Neutrophil (primary cell): ENCODE results near the gene NCAPD3.
A peak's percentile ranks its signal among the peaks of the same experiment; 100 is the strongest.
"Not testable (repeated sequence)": the region's sequence is repeated elsewhere in the genome, so short reads cannot be mapped to it uniquely, and the experiment has no call there.

Experiments
- H3K27ac ChIP-seq: fragments of 200-600 bp; sonication (generic); 2 replicates; pipeline ENCODE4 v1.5.1; 2016; ENCODE audit warnings: mild to moderate bottlenecking, moderate library complexity
- H3K27me3 ChIP-seq: fragments of 200-600 bp; sonication (generic); 2 replicates; pipeline ENCODE4 v1.6.0; 2016; ENCODE audit warnings: mild to moderate bottlenecking
- H3K36me3 ChIP-seq: fragments of 200-600 bp; sonication (generic); 2 replicates; pipeline ENCODE4 v1.5.1; 2017
- H3K4me1 ChIP-seq, 2 experiments: fragments of 200-600 bp in 1 of 2; sonication (generic) in 1 of 2; 1 replicate in 1 of 2; 2 replicates in 1 of 2; pipeline versions ENCODE4 v1.5.1 to v1.6.1; 2013 to 2016; ENCODE audit warnings: low read depth in 1 of 2, low read length in 1 of 2, mild to moderate bottlenecking in 1 of 2, moderate library complexity in 1 of 2; ENCODE audit not compliant: control insufficient read depth in 1 of 2, insufficient read depth in 1 of 2
- H3K4me3 ChIP-seq, 2 experiments: fragments of 200-600 bp in 1 of 2; sonication (generic) in 1 of 2; 1 replicate in 1 of 2; 2 replicates in 1 of 2; pipeline ENCODE4 v1.5.1; 2013 to 2016; ENCODE audit warnings: low read depth in 1 of 2, low read length in 1 of 2, mild to moderate bottlenecking in 1 of 2, moderate library complexity in 1 of 2
- H3K9me3 ChIP-seq: fragments of 200-600 bp; sonication (generic); 2 replicates; pipeline ENCODE4 v1.5.1; 2016
- CTCF ChIP-seq: fragments of 200-600 bp; sonication (generic); IDR thresholded peaks from 2 replicates; pipeline ENCODE4 v1.5.1; 2016; ENCODE audit warnings: antibody characterized with exemption

The NCAPD3 gene

GRCh38 chr11:134261626-134262488 is 38.1 kb upstream of the NCAPD3 start:
- H3K4me1 ChIP-seq = peaks cover 13 to 21% of the 10 kb centered on the region in 2 experiments
- no peak overlapping the region for H3K27ac ChIP-seq
- no peak overlapping the region for H3K4me3 ChIP-seq
- peak; percentile 15 for TF ChIP-seq CTCF
- no peaks in the 10 kb centered on the region for H3K9me3 ChIP-seq
- no peaks in the 10 kb centered on the region for H3K27me3 ChIP-seq
- H3K36me3 ChIP-seq = peaks cover 80% of the 10 kb centered on the region

GRCh38 chr11:134260983-134261382 is 37.2 kb upstream of the NCAPD3 start:
- H3K36me3 ChIP-seq = peaks cover 84% of the 10 kb centered on the region
- no peak for TF ChIP-seq CTCF
- H3K4me1 ChIP-seq = peaks cover 16 to 21% of the 10 kb centered on the region in 2 experiments
- H3K27me3 ChIP-seq = no peaks in the 10 kb centered on the region
- H3K4me3 ChIP-seq = no peak overlapping the region
- no peak overlapping the region for H3K27ac ChIP-seq
- no peaks in the 10 kb centered on the region for H3K9me3 ChIP-seq

GRCh38 chr11:134260503-134260902 is 36.7 kb upstream of the NCAPD3 start:
- H3K9me3 ChIP-seq = no peaks in the 10 kb centered on the region
- peaks cover 84% of the 10 kb centered on the region for H3K36me3 ChIP-seq
- no peak overlapping the region for H3K27ac ChIP-seq
- no peaks in the 10 kb centered on the region for H3K27me3 ChIP-seq
- no peak for TF ChIP-seq CTCF
- H3K4me1 ChIP-seq = peaks cover 21% of the 10 kb centered on the region in 2 experiments
- H3K4me3 ChIP-seq = no peak overlapping the region

- Histone ChIP-seq H3K27ac (no peak overlapping the region), H3K36me3 (peaks cover 70% of the 10 kb centered on the region), H3K9me3 (no peaks in the 10 kb centered on the region), H3K4me1 (peaks cover 37 to 40% of the 10 kb centered on the region in 2 experiments), H3K27me3 (no peaks in the 10 kb centered on the region), H3K4me3 (no peak overlapping the region)
- no peak for TF ChIP-seq CTCF
Measured at GRCh38 chr11:134258577-134258976, 34.8 kb upstream of the NCAPD3 start.

GRCh38 chr11:134257101-134257500 is 33.3 kb upstream of the NCAPD3 start:
- no peaks in the 10 kb centered on the region for H3K27me3 ChIP-seq
- peaks cover 46 to 50% of the 10 kb centered on the region in 2 experiments for H3K4me1 ChIP-seq
- no peaks in the 10 kb centered on the region for H3K9me3 ChIP-seq
- peaks cover 55% of the 10 kb centered on the region for H3K36me3 ChIP-seq
- no peak for TF ChIP-seq CTCF
- H3K4me3 ChIP-seq = no peak overlapping the region
- no peak overlapping the region for H3K27ac ChIP-seq

GRCh38 chr11:134255184-134255561 is 31.4 kb upstream of the NCAPD3 start:
- Histone ChIP-seq H3K27ac (peak overlapping the region; percentile 63), H3K4me1 (peaks cover 61 to 64% of the 10 kb centered on the region in 2 experiments), H3K36me3 (peaks cover 36% of the 10 kb centered on the region)
- H3K27me3 ChIP-seq, H3K4me3 ChIP-seq, H3K9me3 ChIP-seq: not testable (repeated sequence)
